ENCODE results near the gene UQCRH.
"Not testable (repeated sequence)": the region's sequence is repeated elsewhere in the genome, so short reads cannot be mapped to it uniquely, and the experiment has no call there.

UQCRH gene

DNA sequence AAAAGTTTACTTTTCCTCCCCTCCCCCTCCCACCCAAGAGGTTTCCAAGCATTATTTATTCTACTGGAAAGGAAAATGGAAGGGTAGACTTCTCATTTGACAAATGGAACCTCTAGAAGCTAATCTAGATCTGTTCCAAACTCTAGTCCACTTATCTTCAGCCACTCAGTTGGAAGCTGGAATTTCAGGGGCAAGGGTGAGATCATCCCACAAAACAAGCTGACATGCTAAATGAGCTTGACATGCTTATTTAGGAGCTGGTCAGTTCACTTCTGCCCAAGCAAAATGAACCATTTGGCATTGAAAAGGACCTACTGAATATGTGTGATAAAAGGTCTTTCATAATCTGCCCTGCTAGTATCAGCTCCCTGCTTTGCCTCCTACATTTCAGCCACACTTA is 5.1 kb upstream of the UQCRH start:
- in situ Hi-C loops (cut with MboI; ENCODE audit: low sequenced_read_pairs), result no loop called here

DNA sequence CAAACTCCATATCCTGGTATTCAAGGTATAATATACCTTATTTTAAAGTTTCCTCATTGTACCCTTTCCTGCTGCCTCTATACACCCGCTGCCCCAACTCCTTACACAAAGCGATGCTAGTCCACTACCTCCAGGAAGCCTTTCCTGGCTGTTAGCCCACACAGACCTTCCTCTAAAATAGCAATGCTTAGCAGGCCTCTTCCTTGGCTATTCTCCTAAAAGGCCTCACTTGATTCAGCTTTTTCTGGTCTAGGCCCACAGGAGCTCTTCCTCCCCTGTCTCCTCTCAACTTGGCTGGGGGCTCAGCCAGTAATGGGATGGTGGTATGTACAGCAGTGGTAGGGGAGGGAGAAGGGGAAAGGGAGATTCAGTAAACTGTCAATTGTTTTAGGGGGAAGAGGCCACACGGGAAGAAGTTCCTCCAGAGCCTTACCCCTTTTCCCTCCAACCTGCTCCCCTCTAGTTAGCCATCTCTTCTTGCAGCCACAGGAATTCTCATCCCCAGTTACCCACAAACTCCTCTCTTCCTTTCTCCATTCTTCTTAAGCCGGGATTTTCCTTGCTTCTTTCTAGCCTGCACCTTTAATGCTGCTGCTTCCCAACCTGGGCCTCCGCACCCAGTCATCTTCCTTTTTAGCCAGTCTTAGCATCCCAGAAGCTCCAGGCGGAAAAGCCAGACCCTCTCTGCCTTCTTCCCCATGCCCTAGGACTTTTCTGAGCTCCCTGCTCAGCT is 2.7 kb upstream of the UQCRH start:
- in situ Hi-C loops (cut with MboI; ENCODE audit: low sequenced_read_pairs), result no loop called here

DNA sequence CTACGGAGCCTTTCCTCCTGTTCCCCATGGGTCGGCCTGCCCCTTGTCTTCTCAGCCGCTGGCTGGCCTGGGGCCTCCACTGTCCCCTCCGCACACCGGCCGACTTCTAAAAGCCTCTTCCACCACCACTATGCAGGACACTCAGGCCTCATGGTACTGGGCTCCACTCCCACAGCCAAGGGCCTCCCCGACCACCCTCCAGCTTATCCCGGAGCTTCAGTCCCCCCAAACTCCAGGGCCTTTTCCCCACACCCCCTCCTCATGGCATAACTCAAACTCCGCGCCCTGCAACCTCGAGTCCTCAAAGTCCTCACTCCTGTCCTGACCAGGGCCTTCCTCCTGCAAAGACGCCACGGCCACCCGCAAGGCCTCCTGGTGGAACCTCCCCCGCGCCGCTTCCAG is 2.1 kb upstream of the UQCRH start:
- in situ Hi-C loops (cut with MboI; ENCODE audit: low sequenced_read_pairs), result no loop called here

DNA sequence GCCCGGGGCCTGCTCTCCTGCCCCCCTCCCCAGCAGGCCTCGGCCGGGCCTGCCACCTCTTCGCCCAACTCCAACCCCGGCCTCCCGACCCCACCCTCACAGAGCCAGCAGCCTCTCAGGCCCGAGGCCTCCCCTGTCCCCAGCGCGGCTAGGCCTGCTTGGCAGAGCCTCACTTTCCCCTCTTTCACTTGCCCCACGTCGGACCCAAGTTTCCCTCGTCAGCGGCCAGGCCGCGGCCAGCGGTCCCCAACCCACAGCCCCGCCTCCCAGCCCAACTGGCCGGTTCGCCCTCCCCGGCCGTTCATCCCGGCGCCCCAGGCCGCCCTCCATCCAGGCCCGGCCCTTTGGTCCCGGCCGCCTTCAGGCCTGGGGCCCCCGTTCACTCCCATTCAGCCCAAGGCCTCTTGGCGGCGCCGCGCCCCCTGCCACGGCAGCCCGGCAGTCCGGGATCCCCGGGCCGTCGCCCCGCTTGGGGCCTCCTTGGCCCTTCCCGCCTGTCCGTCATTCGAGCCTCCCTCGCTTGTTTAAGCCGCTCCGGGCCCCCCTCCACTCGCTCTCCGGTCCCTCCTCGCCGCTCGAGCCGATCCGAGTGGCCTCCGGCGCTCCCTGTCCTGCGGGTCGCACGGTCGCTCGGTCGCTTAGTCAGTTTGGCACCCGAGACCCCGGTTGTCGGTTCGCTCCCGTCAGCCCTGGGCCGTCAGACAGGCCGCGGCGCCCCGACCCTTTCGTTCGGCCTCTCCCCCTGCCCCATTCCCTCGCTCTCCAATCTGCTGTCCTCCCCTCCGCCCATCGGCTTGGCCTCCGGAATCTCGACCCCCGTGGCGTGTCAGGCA is 1.5 kb upstream of the UQCRH start:
- in situ Hi-C loops (cut with MboI; ENCODE audit: low sequenced_read_pairs), result no loop called here

DNA sequence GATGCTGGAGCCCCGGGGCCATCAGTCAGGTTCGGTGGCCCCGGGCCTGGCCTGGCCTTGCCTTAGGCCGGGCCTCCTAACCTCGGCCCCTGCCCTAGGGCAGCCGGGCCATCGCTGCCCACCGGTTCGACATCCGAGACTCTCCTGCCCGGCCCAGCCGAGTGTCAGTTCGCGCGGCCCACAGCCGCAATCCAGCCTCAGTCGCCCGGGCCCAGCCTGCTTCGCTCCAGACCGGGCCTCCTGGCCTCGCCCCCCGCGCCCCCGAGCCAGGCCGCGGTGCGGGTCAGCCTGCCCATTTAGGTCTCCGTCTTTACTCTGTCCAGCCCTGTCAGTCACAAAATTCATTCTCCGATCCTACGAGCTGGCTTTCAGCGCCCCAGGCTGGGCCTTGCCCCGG is 859 bp upstream of the UQCRH start:
- in situ Hi-C loops (cut with MboI; ENCODE audit: low sequenced_read_pairs), result no loop called here

DNA sequence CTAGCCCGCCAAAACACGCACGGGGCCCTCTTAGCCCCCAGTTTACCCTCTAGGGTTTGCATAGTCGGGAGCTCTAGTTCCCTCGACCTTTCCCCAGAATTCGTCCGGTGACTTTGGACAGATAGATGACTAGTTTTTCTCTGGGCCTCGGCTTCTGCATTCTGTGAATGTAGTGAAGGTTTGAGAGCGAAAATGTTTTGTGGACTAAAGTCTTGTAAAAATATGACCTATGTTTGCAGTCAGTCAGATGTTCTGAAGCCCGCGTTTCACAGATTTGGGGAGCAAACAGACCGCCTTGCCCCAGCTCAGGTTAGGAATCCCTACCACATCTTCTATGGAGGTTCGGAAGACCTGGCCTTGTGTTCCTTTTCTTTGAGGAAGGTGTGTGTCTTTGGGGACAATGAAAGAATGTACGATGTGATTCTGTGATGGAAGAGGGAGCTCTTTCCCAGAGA is 401 bp downstream of the UQCRH start:
- in situ Hi-C loops (cut with MboI; ENCODE audit: low sequenced_read_pairs), result no loop called here

DNA sequence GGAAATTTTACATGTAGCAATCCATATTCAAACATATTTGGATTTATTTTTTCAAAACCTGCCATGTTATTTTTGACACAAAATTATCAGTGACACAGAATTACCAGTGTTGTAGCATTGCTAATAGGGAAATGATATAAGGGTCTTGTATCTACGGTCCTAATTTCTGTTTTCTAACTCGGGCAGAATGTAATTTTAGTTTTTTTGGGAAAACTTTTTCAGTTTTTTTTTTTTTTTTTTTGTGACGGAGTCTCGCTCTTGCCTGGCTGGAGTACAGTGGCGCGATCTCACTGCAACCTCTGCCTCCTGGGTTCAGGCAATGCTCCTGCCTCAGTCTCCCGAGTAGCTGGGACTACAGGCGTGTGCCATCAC is 2.6 kb downstream of the UQCRH start:
- in situ Hi-C loops (cut with MboI; ENCODE audit: low sequenced_read_pairs), result no loop called here

DNA sequence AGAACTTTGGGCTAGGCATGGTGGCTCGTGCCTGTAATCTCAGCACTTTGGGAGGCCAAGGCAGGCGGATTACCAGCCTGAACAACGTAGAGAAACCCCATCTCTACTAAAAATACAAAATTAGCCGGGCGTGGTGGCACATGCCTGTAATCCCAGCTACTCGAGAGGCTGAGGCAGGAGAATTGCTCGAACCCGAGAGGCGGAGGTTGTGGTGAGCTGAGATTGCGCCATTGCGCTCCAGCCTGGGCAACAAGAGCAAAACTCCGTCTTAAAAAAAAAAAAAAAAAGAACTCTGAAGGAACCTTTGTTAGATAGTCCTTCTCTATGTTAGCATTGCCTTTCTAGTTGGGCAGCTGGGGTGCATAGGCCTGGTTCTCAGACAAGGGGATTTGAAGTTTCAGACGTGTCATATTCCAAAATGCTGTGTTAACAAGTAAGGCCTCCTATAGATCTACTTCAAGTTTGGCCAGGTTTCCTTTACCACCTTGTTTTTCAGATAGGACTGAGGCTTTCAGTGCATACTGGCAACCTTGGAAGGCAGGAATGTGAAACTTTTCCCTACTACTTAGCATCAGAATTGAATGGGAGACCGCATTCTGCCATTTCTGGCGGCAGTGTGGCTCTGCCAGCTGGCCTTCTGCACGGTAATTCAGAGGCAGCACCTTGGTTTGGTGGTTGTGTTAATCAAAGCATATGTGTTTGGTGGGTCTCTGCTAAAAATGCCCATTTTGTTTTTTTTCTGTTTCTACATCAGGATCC is 6.1 kb downstream of the UQCRH start:
- in situ Hi-C loops (cut with MboI; ENCODE audit: low sequenced_read_pairs), result no loop called here

DNA sequence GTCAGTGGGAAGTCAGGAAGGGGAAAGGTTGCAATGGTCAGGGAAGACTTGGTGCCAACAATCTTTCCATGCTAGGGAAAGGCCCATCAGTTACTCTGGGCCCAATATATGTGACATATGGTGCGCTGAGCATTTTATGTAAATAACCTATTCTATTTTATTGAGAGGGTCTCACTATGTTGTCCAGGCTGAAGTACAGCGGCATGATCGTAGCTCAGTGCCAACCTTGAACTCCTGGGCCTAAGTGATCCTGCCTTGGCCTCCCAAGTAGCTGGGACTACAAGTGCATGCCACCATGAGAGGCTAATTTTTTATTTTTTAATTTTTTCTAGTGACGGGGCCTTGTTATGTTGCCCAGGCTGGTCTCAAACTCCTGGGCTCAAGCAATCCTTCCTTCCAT is 6.8 kb downstream of the UQCRH start:
- in situ Hi-C loops (cut with MboI; ENCODE audit: low sequenced_read_pairs), result no loop called here

DNA sequence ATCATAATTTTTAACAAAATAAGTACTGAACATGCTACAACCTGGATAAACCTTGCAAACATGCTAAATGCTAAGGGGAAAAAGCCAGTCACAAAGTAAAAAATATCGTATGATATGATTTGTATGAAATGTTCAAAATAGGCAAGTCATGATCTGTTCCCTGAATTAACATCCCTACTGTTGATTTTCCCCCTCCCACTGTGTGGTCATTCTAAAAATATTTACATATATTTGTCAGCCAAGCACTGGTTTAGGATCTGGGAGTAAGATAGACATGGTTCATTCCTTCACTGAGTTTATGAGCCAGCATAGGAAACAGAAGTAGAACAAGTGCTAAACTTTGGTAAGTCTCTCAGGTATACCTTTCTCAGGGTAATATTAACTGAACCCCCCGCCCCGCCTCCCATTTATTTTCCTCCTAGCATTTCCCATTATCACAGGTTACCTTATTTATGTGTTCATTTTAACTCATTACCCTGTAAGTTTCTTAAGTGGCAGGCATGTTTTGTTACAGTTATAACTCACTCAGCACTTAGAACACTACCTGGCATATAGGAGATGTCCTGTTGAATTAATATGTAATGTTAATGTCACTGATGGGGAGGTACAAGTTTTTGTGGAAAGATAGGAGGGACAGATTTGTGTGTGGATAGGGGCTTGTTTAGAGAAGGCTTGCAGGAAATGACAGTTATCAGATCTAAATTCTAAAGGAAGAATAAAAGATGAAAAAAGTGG is 12.3 kb downstream of the UQCRH start:
- in situ Hi-C loops (cut with MboI; ENCODE audit: low sequenced_read_pairs), result no loop called here

DNA sequence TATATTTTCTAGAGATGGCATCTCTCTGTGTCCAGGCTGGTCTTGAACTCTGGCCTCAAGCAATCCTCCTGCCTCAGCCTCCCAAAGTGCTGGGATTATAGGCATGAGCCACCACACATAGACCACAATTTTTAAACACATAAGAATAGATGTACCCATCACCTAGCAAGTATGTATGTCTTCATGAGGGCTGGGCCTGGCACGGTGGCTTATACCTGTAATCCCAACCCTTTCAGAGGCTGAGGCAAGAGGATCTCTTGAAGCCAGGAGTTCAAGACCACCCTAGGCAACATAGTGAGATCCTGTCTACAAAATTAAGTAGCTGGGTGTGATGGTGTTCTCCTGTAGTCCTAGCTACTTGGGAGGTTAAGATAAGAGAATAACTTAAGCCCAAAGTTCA is 13.8 kb downstream of the UQCRH start:
- in situ Hi-C loops (cut with MboI; ENCODE audit: low sequenced_read_pairs), result no loop called here

DNA sequence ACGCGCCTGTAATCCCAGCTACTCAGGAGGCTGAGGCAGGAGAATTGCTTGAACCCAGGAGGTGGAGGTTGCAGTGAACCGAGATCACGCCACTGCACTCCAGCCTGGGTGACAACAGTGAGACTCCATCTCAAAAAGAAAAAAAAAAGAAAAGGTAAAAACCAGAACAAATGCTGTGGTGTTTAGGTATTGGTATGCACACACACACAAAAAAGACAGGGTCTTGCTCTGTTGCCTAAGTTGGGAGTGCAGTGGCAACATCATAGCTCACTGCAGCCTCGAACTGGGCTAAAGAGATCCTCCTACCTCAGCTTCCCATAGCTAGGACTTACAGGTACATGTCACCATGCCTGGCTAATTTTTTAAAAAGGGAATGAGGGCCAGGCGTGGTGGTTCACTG is 15.8 kb downstream of the UQCRH start:
- in situ Hi-C loops (cut with MboI; ENCODE audit: low sequenced_read_pairs), result not testable (repeated sequence)

DNA sequence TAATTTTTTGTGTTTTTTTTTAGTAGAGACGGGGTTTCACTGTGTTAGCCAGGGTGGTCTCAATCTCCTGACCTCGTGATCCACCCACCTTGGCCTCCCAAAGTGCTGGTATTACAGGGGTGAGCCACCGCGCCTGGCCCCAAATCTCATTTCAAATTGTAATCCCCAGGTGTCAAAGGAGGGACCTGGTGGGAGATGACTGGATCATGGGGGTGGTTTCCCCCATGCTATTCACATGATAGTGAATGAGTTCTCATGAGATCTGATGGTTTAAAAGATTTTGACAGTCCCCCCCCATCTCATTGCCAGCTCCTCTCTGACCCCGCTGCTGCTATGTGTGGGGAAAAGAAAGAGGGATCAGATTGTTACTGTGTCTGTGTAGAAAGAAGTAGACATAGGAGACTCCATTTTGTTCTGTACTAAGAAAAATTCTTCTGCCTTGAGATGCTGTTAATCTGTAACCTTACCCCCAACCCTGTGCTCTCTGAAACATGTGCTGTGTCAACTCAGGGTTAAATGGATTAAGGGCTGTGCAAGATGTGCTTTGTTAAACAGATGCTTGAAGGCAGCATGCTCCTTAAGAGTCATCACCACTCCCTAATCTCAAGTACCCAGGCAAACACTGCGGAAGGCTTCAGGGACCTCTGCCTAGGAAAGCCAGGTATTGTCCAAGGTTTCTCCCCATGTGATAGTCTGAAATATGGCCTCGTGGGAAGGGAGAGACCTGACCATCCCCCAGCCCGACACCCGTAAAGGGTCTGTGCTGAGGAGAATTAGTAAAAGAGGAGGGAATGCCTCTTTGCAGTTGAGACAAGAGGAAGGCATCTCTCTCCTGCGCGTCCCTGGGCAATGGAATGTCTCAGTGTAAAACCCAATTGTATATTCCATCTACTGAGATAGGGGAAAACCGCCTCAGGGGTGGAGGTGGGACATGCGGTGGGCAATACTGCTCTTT is 16.7 kb downstream of the UQCRH start:
- in situ Hi-C loops (cut with MboI; ENCODE audit: low sequenced_read_pairs), result not testable (repeated sequence)

DNA sequence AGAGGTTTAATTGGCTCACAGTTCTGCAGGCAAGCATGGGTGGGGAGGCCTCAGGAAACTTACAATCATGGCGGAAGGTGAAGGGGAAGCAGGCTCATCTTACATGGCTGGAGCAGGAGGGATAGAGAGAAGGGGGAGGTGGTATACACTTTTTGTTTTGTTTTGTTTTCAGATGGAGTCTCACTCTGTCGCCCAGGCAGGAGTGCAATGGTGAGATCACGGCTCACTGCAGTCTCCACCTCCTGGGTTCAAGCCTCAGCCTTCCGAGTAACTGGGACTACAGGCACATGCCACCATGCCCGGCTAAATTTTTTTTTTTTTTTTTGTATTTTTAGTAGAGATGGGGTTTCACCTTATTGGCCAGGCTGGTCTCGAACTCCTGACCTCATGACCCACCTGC is 18.7 kb downstream of the UQCRH start:
- in situ Hi-C loops (cut with MboI; ENCODE audit: low sequenced_read_pairs), result not testable (repeated sequence)

DNA sequence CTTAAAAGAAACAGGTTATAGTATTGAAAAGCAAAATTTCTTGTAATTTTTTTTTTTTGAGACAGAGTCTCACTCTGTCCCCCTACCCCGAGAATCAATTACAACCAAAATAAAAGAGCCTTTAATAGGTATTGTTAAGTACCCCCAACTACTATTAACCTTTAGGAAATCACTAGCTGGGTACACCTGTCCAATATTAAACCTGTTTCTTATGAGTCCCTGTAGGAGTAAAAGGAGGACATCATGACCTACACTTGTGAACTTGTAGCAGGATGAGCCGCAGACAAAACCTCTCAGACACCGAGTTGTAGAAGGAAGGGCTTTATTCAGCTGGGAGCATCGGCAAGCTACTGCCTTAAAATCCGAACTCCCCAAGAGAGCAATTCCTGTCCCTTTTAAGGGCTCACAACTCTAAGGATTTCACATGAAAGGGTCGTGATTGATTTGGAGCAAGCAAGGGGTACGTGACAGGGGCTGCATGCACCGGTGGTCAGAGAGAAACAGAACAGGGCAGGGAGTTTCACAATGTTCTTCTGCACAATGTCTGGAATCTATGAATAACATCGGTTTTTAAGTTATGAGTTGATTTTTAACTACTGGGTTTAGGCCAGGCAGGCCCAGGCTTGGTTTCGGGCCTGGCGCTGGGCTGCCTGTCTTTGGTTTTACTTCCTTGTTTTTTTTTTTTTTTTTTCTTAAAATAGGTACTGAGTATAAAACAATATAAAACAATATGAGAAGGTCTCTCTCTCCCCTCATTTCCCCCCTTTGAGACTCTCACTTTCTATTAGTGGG is 22.0 kb downstream of the UQCRH start:
- in situ Hi-C loops (cut with MboI; ENCODE audit: low sequenced_read_pairs), result not testable (repeated sequence)

DNA sequence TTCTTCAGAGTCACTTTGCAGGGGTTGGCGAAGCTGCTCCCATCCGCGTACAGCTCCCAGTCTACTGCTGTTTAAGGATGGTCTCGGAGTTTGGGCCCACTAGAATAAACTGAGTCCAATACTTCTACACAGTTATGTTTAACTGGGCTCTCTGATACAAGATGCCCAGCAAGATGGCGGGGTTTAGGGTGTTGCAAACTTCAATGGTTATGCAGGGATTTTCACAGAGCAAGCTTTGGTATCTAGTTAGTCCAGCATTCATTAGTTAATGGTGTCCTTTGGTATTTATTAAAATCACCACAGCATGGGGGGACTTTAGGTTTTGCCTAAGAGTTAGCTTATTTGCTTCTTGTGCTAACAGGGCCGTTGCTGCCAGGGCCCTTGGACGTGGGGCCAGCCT is 24.7 kb downstream of the UQCRH start:
- in situ Hi-C loops (cut with MboI; ENCODE audit: low sequenced_read_pairs), result not testable (repeated sequence)

DNA sequence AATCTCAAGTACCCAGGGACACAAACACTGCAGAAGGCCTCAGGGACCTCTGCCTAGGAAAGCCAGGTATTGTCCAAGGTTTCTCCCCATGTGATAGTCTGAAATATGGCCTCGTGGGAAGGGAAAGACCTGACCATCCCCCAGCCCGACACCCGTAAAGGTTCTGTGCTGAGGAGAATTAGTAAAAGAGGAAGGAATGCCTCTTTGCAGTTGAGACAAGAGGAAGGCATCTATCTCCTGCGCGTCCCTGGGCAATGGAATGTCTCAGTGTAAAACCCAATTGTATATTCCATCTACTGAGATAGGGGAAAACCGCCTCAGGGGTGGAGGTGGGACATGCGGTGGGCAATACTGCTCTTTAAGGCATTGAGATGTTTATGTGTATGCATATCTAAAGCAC is 26.3 kb downstream of the UQCRH start:
- in situ Hi-C loops (cut with MboI; ENCODE audit: low sequenced_read_pairs), result not testable (repeated sequence)

DNA sequence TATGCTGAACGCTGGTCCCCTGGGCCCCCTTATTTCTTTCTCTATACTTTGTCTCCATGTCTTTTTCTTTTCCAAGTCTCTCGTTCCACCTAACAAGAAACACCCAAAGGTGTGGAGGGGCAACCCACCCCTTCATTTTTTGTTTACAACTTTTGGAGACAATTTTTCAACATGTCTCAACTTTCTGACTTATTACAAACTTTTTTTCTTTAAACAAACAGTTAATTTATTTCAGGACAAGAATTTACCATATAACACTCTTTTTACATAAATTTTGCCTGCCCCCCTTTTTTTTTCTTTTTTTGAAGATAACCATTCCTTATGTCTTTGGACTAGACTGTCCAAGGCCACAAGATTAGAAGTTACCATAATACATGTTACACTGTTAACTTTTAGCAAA is 26.9 kb downstream of the UQCRH start:
- in situ Hi-C loops (cut with MboI; ENCODE audit: low sequenced_read_pairs), result not testable (repeated sequence)
